HG03575 (cell line): ENCODE results near the gene OSBPL9.
"Not testable (repeated sequence)": the region's sequence is repeated elsewhere in the genome, so short reads cannot be mapped to it uniquely, and the experiment has no call there.

Experiments
- ATAC-seq: cut with Tn5 transposase; IDR thresholded peaks from one replicate; pipeline ENCODE4 v1.9.1; 2021; ENCODE audit not compliant: unreplicated experiment, insufficient number of reproducible peaks, low FRiP score; ENCODE audit errors: extremely low read depth

OSBPL9 gene

DNA sequence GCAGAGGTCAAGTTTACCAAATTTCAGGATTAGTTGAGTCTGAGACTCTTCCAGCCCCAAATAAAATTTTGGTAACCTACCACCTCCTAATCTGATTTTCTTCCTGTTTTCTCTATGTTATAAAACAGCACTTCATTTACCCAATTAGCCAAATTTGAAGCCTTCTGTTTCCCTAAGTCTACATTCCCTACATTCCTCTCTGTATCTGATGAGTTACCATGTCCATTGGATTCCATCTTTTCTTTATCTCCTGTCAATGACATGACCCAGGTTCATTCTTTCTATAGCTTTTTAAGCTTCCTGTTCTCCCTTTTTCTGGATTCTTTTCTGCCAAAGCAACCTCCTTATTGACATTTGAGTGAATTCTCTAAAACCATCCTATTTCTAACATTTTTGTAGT lies 72.8 kb downstream of the OSBPL9 start:
- ATAC-seq: no peak

DNA sequence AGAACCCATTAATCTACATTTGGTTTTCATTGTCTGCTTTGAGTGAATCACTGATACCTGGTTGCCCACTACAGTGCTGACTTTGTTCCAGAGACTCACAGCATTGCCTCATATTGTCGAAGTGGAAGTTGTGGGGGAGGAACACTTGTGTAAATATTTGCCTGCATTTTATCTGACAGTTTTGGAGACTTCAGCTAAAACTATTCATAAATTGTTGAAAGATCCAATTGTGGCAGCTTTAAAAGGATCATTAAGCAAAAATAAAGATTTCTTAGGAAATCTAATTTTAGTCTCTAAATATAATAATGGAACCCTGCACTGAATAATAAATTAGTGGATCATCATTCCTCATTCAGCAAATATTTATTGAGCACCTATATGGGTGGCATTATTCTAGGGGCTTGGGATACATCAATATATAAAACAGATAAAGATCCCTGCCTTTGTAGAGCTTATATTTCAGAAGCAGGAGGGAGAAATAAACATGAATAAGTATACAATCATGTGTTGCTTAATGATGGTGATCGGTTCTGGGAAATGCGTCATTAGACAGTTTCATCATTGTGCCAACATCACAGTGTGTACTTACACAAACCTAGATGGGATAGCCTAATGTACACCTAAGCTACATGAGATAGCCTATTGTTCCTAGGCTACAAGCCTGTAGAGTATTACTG lies 73.5 kb downstream of the OSBPL9 start:
- ATAC-seq: no peak

DNA sequence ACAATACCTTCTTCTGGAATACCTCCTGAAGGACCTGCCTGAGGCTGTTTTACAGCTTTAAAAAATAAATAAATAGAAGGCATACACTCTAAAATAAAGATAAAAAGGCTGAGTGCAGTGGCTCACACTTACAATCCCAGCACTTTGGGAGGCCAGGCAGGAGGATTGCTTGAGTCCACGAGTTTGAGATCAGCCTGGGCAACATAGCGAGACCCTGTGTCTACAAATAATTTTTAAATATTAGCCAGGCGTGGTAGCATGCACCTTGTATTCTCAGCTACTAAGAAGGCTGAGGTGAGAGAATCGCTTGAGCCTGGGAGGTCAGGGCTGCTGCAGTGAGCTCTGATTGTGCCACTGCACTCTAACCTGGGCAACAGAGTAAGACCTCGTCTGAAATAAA lies 75.0 kb downstream of the OSBPL9 start:
- ATAC-seq: no peak

DNA sequence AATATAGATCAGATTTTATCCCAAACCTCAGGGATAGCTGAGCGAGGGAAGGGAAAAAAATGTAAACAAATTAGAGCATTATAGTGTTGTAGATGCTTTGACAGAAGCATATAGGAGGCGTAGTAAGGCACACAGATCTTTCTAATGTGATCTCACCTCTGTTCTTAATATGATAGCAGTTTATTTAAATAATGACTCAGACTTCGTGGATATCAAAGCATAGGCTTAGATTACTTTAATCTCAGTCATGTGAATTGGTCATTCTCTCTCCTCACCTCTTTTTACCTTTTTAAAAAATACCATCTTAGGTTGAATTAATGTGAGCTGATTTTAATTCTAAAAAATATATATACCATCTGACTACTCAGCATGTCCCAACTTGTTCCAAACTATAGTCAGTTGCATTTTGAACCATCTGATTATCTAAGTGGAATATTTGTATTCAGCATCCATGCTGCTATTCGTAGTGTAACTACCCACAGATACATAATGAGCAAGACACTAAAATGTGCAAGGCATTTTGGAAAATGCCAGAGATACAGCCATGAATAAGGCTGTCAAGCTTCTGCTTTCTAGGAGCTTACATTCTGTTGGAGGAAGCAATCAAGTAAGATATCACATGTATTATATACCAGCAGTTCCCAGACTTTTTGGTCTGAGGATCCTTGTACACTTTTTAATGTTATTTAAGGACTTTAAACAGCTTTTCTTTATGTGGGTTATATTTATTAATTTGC lies 76.7 kb downstream of the OSBPL9 start:
- ATAC-seq: no peak

DNA sequence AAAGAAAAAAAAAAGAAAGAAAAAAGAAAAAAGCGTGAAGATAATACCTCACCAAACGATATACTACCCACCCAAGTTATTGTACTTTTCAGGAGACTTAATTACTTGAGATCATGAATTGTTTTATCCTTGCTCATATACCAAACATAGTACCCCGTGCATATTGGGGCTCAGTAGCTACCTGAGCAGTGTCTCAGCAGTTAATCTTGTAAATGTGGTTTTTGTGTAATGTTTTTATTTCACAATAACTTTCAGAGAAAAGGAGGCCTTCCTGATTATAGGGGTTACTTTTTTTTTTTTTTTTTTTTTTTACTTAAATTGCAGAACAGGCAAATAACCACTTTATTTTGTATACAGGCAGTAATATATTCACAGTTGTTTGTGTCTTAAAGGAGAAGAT lies 80.3 kb downstream of the OSBPL9 start:
- ATAC-seq: no peak

DNA sequence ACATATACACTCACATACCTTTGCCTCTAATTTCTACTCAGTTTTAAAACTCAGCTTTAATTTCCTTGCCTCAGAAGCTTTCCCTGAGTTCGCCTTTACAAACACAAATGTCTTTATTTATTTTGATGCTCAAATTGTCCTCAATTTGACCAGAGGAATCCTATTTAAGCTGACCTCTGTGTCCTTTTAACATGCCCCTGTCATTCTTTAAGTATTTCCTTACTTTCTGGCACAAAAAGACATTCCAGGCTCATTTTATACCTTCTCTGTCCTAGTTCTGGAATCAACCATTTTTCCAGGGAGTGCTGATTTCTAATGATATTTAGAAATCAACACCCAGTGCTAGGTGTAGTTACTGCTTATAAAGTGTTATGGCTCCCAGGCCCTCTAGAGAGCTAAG lies 82.5 kb downstream of the OSBPL9 start:
- no peak for ATAC-seq

DNA sequence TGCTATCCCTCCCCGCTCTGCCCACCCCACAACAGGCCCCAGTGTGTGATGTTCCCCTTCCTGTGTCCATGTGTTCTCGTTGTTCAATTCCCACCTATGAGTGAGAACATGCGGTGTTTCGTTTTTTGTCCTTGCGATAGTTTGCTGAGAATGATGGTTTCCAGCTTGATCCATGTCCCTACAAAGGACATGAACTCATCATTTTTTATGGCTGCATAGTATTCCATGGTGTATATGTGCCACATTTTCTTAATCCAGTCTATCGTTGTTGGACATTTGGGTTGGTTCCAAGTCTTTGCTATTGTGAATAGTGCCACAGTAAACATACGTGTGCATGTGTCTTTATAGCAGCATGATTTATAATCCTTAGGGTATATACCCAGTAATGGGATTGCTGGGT lies 84.9 kb downstream of the OSBPL9 start:
- not testable (repeated sequence) for ATAC-seq

DNA sequence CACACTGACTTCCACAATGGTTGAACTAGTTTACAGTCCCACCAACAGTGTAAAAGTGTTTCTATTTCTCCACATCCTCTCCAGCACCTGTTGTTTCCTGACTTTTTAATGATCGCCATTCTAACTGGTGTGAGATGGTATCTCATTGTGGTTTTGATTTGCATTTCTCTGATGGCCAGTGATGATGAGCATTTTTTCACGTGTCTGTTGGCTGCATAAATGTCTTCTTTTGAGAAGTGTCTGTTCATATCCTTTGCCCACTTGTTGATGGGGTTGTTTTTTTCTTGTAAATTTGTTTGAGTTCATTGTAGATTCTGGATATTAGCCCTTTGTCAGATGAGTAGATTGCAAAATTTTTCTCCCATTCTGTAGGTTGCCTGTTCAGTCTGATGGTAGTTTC lies 85.3 kb downstream of the OSBPL9 start:
- ATAC-seq: not testable (repeated sequence)

DNA sequence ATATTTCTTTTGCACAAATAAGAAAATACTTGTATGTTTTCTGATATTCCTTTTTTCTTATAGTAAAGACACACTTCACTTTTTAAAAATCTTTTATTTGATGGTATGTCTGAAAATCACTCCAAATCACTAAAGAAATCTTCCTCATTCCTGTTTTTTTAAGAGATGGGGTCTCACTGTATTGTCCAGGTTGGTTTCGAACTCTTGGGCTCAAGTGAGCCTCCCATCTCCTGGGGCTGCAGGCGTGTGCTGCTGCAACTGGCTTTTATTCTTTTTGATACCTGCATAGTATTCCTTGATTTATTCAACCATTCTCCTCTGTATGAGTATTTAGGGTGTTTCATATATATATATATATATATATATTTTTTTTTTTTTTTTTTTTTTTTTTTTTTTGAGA lies 88.1 kb downstream of the OSBPL9 start:
- ATAC-seq: no peak

DNA sequence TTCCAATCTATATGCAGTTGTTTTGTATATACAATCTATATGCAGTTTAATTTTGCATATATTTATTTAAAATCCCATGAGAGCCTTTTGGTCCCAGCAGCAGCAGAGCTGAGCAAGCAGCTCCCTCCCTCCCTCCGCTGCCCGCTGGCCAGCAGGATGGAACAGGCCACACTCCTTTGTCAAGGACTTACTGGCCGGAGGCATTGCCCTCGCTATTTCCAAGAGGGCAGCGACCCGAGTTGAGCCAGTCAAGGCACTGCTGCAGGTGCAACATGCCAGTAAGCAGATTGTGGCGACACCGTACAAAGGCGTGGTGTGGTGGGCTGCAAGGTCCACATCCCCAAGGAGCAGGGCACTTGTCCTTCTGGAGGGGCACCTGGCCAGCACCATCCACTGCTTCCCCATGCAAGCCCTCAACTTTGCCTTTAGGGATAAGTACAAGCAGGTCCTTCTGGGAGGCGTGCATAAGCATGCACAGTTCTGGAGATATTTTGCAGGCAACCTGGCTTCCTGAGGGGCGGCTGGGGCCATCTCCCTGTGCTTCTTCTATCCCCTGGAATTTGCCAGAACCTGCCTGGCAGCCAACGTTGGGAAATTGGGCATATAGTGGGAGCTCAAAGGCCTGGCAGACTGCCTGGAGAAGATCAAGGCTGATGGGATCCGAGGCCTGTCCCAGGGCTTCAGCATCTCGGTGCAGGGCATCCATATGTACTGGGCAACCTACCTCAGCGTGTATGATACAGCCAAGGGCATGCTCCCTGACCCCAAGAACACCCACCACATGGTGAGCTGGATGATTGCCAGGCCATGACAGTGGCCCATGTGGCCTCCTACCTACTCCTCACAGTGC lies 92.2 kb downstream of the OSBPL9 start:
- no peak for ATAC-seq

DNA sequence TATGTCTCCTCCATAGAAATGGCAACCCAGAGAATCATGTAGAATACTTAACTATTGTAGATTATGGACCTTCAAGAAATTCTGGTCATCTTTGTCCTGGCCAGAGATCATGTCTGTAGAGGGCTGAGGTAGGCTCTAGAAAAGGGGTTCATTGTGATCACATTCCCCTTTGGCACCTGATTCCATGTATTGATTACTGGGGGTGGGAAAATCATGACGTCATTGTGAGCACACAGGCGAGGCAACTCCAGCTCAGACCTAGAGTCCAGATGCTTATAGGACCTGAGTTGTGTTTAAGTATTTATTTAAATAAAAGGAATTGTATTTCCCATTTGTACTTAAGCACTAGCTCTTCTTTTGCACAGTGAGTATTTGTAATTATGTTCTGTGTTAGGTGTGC lies 93.1 kb downstream of the OSBPL9 start:
- ATAC-seq: no peak

DNA sequence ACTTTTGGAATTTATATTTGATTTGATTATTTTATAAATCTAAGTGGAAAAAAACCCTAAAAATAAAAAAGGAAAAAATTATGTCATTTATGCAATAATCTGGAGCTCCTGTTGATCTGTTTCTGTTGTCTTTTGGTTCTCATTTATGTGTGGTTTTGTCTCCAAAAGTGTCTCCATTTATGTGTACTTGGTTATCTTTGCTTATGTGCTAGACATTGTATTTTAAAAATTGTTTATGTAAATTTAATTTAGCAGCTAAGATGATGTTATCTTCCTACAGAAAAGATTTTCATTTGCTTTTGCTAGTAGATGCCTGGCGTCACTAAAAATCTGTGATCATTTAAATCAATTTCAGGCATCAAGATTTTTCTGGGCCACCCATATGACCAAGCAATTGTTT lies 95.7 kb downstream of the OSBPL9 start:
- ATAC-seq: no peak

DNA sequence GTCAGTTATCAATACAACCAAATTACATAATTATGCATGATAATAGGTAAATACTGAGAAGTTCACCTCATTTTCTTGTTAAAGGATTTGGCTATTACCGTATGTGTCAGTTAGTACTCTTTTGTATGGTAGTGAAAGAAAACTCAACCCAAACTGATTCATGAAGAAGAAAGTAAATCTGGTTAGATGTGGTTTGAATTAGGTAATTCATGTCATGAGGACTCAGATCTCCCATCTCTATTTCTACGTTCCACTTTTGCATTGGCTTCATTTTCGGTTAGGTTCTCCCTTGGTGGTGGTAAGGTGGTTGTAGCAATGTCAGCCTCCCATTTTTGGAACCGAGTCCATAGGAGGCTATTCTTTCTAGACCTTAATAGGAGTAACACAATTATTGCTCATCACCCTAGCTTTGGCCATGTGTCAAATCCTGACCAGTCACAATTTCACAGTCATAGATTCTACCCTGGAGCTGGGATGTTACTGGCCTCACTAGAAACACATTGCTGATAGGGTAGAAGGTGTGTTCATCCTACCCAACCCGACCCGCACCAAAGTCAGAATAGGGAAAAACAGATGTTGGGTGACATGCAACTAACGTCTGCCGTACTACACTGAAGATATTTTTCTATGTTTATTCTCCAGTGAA lies 97.6 kb downstream of the OSBPL9 start:
- no peak for ATAC-seq

DNA sequence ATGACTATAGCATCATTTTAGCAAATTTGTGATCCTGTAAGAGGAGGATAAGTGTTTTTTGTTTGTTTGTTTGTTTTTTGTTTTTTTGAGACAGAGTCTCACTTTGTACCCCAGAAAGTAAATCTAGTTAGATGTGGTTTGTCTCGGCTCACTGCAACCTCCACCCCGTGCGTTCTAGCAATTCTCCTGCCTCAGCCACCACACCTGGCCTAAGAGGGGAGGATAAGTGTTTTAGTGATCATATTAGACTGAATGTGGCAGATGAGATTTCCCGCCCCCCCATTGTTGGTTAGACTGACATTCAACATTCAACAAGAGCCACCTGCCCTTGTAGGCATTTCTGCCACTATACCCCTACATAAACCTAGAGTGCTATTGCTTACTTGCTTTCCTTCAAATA lies 98.5 kb downstream of the OSBPL9 start:
- no peak for ATAC-seq

DNA sequence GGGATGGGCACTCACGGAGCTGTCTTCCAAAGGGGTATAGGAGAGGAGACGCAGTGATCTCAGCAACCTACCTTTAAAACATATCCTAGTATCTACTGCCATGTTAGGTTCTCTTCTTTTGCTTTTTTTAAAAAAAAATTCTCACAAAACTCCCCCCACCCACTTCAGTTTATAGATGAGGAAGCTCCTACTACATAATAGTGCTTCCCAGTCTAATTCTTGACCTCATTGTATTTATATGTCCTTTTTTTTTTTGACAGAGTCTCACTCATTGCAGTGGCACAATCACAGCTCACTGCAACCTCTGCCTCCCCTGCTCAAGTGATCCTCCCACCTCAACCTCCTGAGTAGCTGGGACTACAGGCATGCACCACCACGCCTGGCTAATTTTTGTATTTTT lies 99.9 kb downstream of the OSBPL9 start:
- no peak for ATAC-seq

DNA sequence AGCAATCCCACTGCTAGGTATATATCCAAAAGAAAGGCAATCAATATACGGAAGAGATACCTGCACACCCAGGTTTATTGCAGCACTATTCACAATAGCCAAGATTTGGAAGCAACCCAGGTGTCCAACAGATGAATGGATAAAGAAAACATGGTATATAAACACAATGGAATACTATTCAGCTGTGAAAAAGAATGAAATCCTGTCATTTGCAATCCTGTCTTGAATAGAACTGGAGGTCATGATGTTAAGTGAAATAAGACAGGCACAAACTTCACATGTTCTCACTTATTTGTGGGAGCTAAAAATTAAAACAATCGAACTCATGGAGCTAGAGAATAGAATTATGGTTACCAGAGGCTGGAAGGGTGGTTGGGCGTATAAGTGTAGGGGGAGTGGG lies 101.0 kb downstream of the OSBPL9 start:
- ATAC-seq: no peak

DNA sequence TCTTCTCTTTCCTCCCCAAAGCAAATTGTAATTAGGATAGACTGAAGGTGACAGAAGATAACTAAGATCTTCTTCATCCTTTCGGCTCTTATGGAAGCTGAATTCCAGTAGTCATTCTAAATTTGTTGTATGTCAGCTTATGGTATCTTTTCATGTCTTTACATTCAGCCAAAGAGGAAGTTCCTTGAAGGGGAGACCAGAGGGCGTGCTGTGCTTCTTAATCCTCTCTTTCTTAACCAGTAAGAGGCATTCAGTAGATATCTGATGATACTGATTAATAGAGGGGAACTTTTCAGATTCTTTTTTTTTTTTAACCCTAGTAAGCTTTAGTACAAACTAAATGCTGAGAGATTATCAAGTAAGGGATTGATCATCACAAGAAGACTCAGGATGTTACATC lies 102.3 kb downstream of the OSBPL9 start:
- no peak for ATAC-seq

DNA sequence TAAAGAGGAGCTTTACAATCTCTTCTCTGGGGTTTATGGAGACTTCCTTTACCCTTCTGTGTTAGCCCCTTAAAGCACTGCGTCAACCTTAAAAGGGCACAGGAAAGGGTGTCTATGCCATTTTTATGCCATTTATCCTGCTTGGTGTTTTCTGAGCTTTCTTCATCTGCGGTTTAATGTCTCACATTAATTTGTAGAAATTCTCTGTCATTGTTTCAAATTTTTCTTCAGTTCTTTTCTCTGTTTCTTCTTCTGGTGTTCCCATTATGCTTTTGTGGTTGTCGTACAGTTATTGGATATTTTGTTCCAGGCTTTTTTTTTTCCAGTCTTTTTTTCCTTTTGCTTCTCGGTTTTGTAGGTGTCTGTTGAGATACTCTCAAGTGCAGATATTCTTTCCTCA lies 107.9 kb downstream of the OSBPL9 start:
- no peak for ATAC-seq

DNA sequence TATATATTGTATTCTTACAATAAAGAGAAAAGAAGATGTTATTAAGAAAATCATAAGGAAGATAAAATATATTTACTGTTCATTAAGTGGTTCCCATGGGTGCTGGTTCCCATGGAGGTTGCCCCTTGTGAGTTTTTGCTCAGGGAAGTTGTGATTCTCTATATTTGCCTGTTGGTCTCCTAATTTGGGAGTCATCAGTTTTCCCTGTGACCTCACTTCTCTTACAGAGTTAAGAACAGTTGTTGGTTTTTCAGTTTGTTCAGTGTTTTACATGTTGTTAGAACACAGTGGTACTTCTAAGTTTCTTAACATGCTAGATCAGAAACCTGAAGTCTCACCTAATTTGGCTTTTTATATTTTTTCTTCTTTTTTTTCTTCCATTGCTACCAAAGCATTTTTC lies 109.2 kb downstream of the OSBPL9 start:
- ATAC-seq: no peak
